GM10248 (cell line): ENCODE data around the gene DLG2.

Experiments used
- CTCF ChIA-PET: fragments of 300-600 bp; sonication (Branson Sonifier 250); formaldehyde crosslinking; extraction: SDS; loops from one replicate; lab custom pipeline; 2021; ENCODE audit warnings: antibody characterized with exemption; lab: Yijun Ruan, JAX
- POLR2A ChIA-PET: fragments of 350-650 bp; sonication (Branson Sonifier 250); formaldehyde crosslinking; extraction: SDS; loops from one replicate; lab custom pipeline; 2020; ENCODE audit warnings: antibody characterized with exemption; lab: Yijun Ruan, JAX
- DNase-seq: peaks from one replicate; pipeline ENCODE4 v3.0.0; 2012; ENCODE audit errors: extremely low spot score
- TF ChIP-seq, protein P1 (sequence below): IDR thresholded peaks from 2 replicates; pipeline ENCODE4 v1.5.1; 2012; ENCODE audit warnings: mild to moderate bottlenecking, low read depth; ENCODE audit errors: extremely low read depth, missing control alignments, control extremely low read depth

The DLG2 gene

DNA sequence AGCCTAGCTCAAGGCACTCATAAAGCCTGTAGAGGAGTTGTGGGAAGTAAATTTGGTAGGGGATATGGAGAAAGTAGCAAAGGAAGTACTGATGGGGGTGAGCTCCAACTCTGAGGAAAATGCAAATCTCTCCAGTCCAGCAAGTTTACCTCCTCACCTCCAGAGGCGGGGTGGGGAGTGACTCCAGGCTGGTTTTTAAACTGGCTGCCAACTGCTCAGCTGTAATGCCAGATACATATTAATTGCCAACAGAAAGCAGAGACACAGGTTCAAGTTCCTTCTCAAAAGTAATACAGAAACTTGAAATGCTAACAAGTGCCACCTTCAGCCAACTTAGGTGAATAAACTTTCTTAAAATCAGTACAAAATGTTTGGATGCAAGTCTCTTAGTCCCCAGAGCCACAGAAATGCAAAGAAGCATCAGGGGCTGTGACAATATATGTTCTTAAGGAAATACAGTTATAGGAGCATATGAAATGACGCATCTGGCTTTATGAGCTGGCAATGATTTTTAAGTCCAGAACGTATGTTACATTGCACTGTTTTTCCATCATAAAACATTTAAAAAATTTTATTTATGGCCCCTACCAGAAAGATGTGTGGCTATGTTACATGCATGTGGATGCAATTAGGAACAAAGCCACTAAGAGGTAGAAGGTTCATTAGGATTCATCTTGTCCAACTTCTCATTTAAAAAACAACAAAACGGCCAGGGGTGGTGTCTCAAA, 1904.6 kb downstream of the DLG2 start:
- ChIA-PET CTCF (interaction anchor here (0.7 to 3.4 kb wide), 5 partner anchors 8 to 856 kb away, joined by 3 to 27 read pairs (median 3); no protein-coding TSS in a partner anchor), POLR2A (no interaction called here)
- DNase-seq = no peak
- TF ChIP-seq, protein P1, sequence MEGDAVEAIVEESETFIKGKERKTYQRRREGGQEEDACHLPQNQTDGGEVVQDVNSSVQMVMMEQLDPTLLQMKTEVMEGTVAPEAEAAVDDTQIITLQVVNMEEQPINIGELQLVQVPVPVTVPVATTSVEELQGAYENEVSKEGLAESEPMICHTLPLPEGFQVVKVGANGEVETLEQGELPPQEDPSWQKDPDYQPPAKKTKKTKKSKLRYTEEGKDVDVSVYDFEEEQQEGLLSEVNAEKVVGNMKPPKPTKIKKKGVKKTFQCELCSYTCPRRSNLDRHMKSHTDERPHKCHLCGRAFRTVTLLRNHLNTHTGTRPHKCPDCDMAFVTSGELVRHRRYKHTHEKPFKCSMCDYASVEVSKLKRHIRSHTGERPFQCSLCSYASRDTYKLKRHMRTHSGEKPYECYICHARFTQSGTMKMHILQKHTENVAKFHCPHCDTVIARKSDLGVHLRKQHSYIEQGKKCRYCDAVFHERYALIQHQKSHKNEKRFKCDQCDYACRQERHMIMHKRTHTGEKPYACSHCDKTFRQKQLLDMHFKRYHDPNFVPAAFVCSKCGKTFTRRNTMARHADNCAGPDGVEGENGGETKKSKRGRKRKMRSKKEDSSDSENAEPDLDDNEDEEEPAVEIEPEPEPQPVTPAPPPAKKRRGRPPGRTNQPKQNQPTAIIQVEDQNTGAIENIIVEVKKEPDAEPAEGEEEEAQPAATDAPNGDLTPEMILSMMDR = no peak

DNA sequence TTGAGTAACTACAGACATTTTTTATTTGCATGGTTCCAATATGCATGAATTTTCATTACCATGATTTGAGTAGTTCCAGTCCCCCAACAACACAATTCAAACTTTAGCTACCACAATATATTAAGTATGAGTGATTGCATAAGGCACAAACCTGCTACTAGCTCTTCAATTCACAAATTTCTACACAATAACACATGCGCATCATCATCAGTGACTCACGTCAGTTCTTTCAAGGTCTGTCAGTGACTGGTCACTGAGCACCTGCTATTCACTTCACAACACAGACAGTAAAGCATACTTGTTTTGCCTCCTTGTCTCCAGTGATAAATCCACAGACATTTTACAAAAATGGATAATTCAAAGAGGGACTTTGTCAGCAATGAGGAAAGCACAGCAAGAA, 1905.9 kb downstream of the DLG2 start:
- ChIA-PET CTCF (interaction anchor here (0.9 to 1.4 kb wide), 4 partner anchors 18 to 854 kb away, joined by 3 read pairs; no protein-coding TSS in a partner anchor), POLR2A (no interaction called here)
- no peak for DNase-seq
- TF ChIP-seq, protein P1 = no peak

DNA sequence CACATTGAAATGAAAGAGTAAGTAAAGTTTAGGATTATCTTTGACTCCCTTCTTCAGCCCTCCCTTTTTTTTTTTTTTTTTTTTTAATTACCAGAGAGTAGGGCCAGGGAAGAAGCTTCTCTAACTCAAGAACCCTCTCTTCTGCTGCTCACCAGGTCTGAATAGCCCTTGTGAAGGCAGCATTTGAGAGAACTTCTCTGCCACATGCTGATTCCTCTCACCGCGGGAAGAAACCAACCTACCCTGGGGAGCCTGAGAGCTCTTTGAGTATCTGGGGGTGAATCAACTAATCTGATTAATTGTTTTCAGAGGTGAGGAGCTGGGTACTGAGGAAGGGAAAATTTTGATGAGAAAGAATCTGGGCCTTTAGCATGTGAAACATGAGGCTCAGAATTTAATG, 1906.5 kb downstream of the DLG2 start:
- ChIA-PET CTCF (interaction anchor here (0.9 to 1.4 kb wide), 5 partner anchors 18 to 853 kb away, joined by 3 to 6 read pairs (median 3); no protein-coding TSS in a partner anchor), POLR2A (no interaction called here)
- DNase-seq = no peak
- TF ChIP-seq, protein P1 = no peak

DNA sequence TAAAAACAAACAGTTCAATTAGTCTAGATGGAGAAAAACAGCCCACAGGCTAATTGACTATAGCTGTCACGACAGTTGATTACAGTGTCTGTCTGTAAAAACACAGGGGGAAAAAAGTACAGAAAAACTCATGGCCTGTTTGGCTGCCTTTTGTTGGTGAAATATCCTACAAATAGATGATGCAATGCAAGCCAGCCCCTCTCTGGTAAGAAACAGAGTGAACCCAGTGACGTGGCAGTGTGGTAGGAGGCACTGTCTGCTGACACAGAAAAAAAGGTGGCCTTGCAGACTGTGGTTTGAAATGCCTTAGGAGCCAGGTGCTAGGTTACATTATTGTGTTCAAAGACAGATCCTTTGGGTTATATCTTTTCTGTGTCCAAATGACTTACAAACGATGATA, 1909.6 kb downstream of the DLG2 start:
- CTCF ChIA-PET = interaction anchor here (2.0 kb wide), 1 partner anchor 425 kb away, joined by 5 read pairs; no protein-coding TSS in a partner anchor
- no peak for DNase-seq
- TF ChIP-seq, protein P1 = no peak
- POLR2A ChIA-PET = no interaction called here

DNA sequence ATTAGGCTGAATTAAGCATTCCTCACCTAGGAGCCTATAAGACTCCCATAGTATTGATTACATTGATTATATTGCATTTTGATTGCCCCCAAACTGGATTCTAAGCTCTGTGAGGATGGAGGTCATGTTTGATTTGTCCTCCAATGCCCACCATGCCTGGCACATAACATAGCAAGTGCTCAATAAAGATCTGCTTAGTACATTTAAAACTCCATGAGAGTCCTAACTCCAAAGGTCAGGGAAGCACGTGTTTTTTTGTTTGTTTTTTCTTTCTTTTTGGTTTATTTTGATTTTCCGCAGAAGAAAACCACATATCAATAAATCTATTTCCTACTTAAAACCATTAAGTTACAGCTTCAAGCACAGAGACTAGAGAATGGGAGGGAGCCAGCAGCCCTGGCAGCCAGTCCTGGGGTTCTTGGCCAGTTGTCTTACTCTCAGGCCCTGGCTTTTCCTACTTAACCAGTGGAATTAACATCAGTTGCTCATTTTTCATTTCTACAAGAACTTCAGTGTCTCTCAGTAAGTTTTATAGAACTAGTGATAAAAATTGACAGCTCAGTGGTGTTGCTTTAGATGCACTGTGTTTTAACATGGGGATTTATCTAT, 1911.1 kb downstream of the DLG2 start:
- ChIA-PET CTCF (interaction anchor here (1.4 to 2.0 kb wide), 2 partner anchors 9 to 424 kb away, joined by 5 read pairs; no protein-coding TSS in a partner anchor), POLR2A (no interaction called here)

DNA sequence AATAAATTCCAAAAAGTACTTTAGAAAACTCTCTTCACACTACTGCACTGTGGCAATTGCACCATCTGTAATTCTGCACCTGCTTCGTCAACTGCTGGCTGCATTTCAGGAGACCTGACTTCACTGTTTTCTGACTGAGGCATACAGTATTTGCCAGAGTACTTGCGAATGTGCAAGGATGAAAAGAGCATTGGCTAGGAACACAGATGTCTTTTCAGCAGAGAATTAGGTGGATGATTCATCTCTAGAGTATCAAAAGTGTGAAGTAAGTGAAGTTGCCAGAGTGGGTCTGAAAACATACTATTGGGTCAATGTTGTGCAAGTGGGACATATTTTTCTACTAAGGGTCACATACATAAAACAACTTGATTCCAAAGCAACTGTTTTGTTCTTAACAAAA, 1913.4 kb downstream of the DLG2 start:
- POLR2A ChIA-PET = no interaction called here

More for the DNA sequence above, 1911.1 kb downstream of the DLG2 start:
- no peak for DNase-seq
- TF ChIP-seq, protein P1 = no peak

More for the DNA sequence above, 1913.4 kb downstream of the DLG2 start:
- DNase-seq = no peak
- TF ChIP-seq, protein P1 = no peak
- CTCF ChIA-PET = interaction anchor here (1.2 to 1.4 kb wide), 3 partner anchors 10 to 17 kb away, joined by 3 to 4 read pairs (median 3); no protein-coding TSS in a partner anchor
